Measurements from ENCODE around the gene WDR5.

The WDR5 gene

DNA sequence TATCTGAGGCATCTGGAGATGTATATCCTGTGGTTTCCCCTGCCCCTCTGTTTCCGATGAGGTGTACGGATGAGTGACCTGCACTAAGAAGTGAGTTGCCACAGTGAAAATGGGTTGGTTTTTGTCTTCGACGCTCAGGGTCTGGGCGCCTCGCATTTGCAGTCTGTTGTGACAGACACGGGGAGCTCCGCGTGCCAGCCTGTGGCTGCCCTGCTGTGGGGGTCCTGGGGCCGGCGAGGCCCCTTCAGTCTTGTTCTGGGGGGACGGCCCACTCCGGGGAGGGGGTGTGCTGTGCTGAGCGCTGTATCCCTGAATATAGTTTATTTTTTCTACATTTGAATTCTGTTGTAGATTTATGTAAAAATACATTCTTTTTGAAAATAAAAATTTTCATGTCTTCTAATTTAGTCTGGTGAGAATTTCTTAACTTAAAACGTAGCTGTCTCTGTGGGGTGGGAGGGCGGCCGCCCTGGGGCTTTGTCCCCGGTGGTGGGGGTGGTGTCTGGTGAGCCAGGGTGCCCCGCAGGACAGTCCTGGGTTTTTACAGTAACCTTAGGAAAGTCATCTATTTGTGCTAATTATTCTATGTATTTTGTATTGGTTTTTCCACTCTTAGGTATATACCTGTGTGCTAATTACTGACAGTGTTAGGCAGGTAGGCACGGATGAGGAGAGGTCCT, 23.8 kb downstream of the WDR5 start:
- DNase-seq = no peak

GRCh38 chr9:134161647-134162046, 25.8 kb downstream of the WDR5 start:
- DNase-seq = no peak

GRCh38 chr9:134162212-134162775, 26.4 kb downstream of the WDR5 start:
- DNase-seq = no peak

DNA sequence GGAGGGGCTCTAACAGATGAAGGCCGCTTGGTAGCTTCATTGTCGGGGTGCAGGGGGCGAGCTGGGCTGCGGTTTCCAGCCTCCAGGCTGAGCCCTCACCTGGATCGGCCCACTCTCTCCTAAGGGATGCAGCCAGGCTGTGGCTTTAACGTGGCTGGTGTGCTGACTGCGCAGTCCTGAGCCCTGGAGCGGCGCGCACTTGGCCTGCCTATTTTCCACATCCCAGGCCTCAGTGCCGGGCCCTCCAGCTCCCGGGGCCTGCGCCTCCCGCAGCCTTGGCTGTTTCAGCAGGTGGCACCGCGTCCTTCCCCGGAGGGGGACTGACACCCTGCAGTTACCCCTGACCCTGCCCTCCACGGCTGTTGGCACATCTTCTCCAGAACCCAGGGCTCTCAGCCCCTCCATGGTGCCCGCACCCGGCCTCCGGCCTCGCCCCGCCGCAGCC, 27.1 kb downstream of the WDR5 start:
- no peak for DNase-seq

DNA sequence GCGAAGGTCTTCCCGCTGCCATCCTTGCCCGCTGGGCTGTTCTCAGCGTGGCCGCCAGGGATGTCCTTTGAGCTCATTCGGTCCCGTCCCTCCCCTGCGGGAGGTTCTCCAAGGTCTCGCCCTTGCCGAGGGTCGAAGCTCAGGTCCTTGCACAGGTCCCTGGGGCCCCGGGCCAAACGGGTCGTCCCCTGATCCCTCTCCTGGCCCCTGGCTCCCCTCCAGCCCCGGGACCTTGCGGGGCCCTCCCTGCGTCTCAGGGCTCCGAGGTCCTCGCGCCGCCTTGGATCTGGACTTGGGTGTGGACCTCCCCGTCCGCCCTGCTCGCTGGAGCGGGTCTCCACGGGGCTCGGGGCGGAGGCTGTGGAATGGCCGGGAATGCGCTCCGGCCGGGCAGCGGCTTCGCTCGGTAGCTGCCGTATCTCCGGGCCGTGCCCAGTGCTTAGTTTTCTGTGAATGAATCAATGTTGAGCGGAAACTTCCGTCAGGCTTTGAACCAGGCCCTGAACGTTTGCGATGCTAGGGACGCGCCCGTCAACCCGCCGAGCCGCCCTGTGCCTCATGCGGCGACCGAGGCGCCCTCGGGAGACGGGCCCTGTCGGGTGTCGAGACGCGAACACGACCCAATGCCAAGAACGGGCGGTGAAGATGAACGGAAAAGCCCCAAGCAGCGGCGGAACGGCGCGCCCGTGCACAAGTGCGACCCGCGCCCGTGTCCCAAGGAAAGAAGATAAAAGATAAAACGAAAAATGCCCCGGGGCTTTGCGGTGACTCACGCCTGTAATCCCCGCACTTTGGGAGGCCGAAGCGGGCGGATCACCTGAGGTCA, 27.7 kb downstream of the WDR5 start:
- DNase-seq = no peak

GRCh38 chr9:134164879-134165278, 29.0 kb downstream of the WDR5 start:
- no peak for DNase-seq

DNA sequence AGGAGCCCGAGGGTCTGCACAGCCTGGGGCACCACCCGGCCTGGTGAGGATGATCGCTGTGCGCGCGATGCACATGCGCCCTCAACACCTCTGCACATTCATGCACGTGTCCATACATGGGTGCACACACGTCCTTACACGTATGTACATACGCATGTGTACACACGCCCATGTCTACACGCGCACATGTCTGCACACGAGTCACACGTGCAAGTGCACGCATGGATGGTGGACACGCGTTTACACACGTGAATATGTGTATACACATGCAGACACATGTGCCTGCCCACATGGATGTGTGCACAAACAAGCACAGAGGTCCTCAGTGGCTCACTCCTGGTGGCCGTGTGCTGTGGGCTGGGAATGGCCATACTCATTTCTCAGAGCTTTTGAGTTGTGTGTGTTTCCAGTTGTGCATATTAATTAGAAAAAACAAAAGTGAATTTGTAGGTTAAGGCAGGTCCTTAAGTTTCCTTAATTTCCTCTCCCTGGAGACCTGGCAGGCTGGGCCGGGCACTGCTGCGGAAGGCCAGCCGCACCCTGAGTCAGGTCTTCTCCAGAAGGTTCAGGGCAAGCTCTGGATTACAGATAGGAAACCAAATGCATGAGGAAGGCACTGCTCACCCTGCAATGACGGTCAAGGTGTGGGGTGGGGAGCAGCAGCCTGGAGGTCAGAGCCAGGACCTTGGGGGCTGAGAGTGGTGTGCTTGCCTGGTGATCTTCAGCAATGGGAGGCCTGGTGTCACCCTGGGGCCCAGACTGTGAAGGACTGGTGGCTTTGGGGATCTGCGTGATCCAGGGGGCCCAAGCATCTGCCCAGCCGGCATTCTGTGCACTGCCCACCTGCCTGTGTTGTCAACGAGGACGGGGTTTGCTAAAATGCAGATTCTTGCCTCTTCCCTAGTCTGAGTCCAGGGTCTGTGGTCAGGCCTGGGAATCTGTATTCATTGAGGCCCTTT, 29.8 kb downstream of the WDR5 start:
- DNase-seq = no peak

DNA sequence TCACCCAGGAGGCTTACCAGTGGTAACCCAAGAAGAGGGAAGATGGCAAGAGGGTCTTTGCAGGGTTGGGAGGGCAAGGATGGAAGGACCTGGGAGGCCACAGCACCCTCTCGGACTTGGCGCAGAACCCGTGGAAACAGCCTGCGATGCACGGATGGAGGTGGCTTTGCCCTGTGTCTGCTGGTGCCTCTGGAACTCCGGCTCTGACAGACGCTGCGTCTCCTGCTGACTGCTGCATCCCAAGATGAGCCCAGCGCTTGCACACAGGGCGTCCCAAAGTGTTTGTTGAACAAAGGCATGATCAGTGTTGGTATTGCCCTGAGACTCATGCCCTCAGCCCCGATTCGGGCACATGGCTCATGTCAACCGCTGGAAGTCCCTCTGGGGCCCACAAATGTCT, 30.5 kb downstream of the WDR5 start:
- no peak for DNase-seq

DNA sequence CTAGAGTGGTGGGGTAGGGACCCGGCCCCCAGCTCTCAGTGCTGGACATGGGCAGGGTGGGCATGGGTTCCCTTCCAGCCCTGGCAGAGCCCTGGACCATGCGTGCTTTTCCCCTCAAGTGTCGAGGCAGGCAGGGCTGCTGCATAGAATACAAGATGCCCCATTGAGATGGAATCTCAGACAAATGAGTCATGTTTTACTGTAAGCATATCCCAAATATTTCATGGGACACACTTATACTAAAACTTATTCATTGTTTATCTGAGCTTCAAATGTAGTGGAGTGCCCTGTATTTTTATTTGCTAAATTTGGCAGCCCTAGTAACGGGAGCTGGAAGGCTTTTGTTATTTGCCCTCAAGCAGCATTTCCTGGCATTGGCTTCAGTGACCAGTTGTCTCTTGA, 31.6 kb downstream of the WDR5 start:
- DNase-seq = no peak

DNA sequence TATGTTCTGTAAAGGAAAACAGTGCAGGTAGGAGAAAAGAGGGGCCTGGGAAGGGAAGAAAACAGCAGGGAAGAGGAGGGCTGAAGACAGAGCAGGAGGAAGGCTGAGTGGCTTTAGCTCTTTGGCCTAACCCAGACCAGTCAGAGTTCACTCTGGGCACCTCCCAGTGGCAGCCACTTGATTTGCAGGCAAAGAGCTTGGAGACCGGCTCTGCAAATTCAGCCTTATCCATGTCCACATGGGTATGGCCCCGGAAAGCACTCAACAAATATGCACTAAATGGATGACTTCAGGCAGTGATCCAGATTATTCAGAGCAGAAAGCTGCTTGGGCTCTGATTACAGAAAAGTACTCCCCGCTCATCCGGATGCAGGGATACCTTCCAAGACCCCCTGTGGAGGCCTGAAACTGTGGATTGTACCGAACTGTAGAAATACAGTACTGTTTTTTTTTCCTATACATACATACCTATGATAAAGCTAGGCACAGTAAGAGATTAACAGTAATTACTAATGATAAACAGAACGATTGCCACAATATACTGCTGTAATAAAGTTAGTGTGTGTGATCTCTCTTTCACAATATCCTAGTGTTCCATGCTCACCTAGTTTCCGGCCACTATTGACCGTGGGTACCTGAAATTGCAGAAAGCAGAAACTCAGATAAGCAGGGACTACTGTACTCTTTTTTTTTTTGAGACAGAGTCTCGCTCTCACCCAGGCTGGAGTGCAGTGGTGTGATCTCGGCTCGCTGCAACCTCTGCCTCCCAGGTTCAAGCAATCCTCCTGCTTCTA, 33.1 kb downstream of the WDR5 start:
- no peak for DNase-seq

- DNase-seq = no peak
Observed at GRCh38 chr9:134169724-134170401, 34.0 kb downstream of the WDR5 start.

DNA sequence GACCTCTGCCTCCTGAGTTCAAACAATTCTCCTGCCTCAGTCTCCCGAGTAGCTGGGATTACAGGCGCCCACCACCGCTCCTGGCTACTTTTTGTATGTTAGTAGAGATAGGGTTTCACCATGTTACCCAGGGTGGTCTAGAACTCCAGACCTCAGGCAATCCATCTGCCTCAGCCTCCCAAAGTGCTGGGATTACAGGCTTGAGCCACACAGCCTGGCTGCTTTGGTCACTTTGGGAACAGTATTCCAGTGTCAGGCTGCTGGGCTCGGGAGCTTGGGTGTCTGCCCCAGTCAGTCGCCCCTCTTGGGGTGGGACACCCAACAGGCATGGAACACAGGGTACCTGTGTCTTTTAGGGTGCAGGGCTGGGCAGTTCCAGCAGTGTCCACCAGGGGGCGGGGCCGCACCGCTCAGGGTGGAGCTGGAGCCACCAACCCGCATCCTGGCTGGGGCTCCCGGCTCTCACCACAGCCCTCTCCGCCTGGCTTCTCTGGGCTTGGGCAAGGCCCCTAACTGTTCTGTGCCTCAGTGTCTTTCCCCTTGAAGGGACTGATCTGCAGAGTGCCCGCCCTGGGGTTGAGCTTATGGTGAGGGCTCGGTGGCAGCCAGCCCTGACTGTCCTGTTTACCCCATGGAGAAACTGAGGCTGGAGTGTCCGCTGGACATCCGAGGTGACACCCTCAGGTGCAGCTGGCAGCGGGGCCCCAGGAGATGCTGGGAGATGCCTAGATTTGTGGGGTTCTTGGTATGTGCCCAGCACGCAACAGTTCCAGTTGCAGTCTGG, 34.8 kb downstream of the WDR5 start:
- no peak for DNase-seq

GRCh38 chr9:134171316-134172197, 35.7 kb downstream of the WDR5 start:
- no peak for DNase-seq

GRCh38 chr9:134172198-134173126, 36.6 kb downstream of the WDR5 start:
- no peak for DNase-seq

DNA sequence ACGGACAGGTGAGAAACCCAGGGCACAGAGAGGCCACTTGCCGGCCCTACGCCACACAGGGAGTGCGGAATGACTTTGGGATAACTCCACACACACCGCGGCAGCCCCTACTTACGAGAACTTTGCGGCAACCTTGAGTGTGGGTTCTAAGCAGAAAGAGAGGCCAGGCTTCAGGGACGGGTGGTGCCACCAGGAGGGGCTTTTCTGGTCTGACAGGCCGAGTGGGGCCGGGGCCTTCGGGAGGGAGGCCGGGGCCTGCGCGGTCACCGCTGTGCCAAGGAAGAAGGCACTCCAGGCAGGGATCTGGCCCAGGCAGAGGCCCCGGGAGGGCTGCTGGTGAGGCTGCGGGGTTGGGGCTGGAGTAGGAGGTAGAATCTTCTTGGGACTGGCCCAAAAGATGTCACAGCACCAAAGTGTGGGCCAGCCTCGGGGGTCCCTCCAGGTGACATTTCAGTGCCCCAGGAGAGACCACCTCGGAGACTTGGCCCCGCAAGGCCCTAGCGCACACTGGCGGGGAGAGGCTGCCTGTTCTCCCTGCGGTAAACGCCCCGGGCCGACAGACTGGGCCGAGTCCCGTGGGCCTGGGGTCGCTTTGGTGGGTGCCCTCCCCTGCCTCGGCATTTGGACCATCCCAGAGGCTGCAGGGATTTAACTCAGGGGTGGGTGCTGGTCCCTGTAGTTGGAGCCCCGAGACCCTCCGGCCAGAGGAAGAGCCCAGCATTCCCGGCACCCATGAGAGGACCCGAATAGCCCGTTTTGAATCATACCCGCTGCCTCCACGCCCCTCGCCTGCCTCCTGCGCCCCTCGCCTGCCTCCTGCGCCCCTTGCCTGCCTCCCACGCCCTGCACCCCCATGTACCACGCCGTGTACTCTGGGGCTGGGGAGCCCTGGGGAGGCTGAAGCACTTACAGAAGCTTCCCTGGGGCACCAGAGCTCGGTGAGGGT, 37.5 kb downstream of the WDR5 start:
- no peak for DNase-seq

DNA sequence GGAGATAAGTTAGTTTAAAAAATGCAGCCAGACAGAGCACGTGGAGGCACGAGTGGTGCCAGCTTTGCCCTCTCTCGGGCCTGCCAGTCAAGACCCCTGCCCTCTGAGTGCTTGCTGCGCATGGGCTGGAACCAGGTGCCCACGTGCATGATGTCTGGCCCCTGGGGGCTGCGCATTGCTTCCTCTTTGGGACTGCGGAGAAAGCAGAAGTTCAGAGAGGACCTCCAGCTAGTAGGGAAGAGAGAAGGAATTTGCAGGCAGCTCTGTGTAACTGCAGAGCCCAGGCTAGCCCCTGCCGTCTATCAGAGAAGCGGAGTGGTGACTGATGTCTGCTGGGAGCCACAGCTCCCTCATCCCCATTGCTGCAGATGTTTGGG, 38.2 kb downstream of the WDR5 start:
- no peak for DNase-seq
